Thyroid gland (tissue), 4 donors: ENCODE data around the gene PHF21B. TPM values are rescaled to one million over a fixed set of nuclear protein-coding genes. Genes with fewer than 3 reads are reported as not detected.

Experiments used
- DNase-seq, 2 donors: peaks; one replicate each; pipeline ENCODE4 v3.0.0-alpha.2; 2019
- H3K27ac ChIP-seq, 3 donors: fragments of 200-600 bp; sonication (generic); 1 replicate in 2 of 3; 2 replicates in 1 of 3; pipeline ENCODE4 v1.5.1; 2016 to 2019; ENCODE audit warnings: mild to moderate bottlenecking in 1 of 3, moderate library complexity in 1 of 3
- H3K27me3 ChIP-seq: fragments of 200-600 bp; sonication (generic); one replicate; pipeline ENCODE4 v1.5.1; 2019
- H3K36me3 ChIP-seq, 2 donors: fragments of 200-600 bp; sonication (generic); one replicate each; pipeline ENCODE4 v1.5.1; 2016 to 2019
- H3K4me1 ChIP-seq, 2 donors: fragments of 200-600 bp; sonication (generic); one replicate each; pipeline ENCODE4 v1.5.1; 2017 to 2019
- H3K4me3 ChIP-seq, 3 donors: fragments of 200-600 bp; sonication (generic); replicated peaks in 1 of 3; 1 replicate in 2 of 3; 2 replicates in 1 of 3; pipeline ENCODE4 v1.5.1; 2016; ENCODE audit warnings: mild to moderate bottlenecking in 1 of 3
- H3K9me3 ChIP-seq: fragments of 200-600 bp; sonication (generic); one replicate; pipeline ENCODE4 v1.5.1; 2017
- POLR2A ChIP-seq, 2 donors: fragments of 450-650 bp; IDR thresholded peaks; one replicate each; pipeline ENCODE4 v1.6.1; 2017; ENCODE audit warnings: antibody characterized with exemption in 2 of 2, mild to moderate bottlenecking in 2 of 2, moderate library complexity in 1 of 2
- WGBS, 2 donors: methylation state at CpG; one replicate each; pipeline ENCODE4 v1.1.5; 2017; 5-methylcytosine and 5-hydroxymethylcytosine counted together
- intact Hi-C: fragments of 100-400 bp; cut with DNase I; formaldehyde crosslinking; loops from one replicate; pipeline ENCODE4 v1.15.1; 2023
- total RNA-seq, 4 donors: library from RNA; depleted of rRNA; stranded (reverse); fragments of >200 nt; gene quantifications; one replicate each; pipeline ENCODE4 v1.2.3, GENCODE V29; 2016
- TF ChIP-seq, protein P1 (sequence below), 6 experiments: fragments of 200-600 bp in 3 of 6; fragments of 450-650 bp in 3 of 6; sonication (generic) in 3 of 6; IDR thresholded peaks; one replicate each; pipeline ENCODE4 v1.5.1; 2016 to 2019; ENCODE audit warnings: antibody characterized with exemption in 6 of 6, mild to moderate bottlenecking in 2 of 6, inconsistent platforms in 1 of 6, moderate library complexity in 1 of 6

PHF21B gene
- total RNA-seq, 4 donors from 2014 or later: 0.33 to 8.9 (median 2.2) TPM

DNA sequence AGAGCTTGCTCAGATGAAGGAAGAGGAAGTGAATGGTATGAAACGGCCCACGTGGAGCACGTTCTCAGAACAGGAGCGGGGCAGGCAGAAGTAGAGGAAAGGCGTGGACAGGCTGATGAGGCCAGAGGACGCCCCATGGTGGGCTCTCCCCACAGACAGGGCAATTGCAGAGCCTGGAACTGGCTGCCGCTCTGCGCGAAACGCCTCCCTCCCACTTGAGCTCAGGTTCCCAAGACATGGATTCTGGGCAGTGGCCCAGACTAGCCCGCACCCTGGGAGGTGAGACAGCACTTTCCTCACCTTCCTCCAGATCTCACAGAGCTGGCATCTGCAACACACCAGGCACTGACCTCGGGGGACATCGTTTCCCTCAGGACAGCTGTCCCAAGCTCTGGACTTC, 117.6 kb downstream of the PHF21B start:
- 87 to 89% methylated on average over 9 to 13 of the region's 13 CpGs for WGBS, 2 donors
- intact Hi-C loops: no loop called here

GRCh38 chr22:44891791-44892190, 118.0 kb downstream of the PHF21B start:
- intact Hi-C loops: no loop called here
- TF ChIP-seq, protein P1, sequence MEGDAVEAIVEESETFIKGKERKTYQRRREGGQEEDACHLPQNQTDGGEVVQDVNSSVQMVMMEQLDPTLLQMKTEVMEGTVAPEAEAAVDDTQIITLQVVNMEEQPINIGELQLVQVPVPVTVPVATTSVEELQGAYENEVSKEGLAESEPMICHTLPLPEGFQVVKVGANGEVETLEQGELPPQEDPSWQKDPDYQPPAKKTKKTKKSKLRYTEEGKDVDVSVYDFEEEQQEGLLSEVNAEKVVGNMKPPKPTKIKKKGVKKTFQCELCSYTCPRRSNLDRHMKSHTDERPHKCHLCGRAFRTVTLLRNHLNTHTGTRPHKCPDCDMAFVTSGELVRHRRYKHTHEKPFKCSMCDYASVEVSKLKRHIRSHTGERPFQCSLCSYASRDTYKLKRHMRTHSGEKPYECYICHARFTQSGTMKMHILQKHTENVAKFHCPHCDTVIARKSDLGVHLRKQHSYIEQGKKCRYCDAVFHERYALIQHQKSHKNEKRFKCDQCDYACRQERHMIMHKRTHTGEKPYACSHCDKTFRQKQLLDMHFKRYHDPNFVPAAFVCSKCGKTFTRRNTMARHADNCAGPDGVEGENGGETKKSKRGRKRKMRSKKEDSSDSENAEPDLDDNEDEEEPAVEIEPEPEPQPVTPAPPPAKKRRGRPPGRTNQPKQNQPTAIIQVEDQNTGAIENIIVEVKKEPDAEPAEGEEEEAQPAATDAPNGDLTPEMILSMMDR (IDR thresholded peaks at IDR 0.05): no peak
- no peak for TF ChIP-seq POLR2A (IDR thresholded peaks at IDR 0.05)
- Histone ChIP-seq H3K9me3 (no peaks in the 10 kb centered on the region), H3K27me3 (no peaks in the 10 kb centered on the region), H3K36me3 (no peaks in the 10 kb centered on the region), H3K27ac (no peak overlapping the region), H3K4me3 (no peak overlapping the region), H3K4me1 (no peaks in the 10 kb centered on the region)
- 88 to 90% methylated on average over 8 to 11 of the region's 11 CpGs for WGBS, 2 donors
- no peak for DNase-seq

More for the DNA sequence above, 117.6 kb downstream of the PHF21B start:
- TF ChIP-seq, protein P1 (IDR thresholded peaks at IDR 0.05): no peak
- no peak for TF ChIP-seq POLR2A (IDR thresholded peaks at IDR 0.05)
- no peak overlapping the region for H3K27ac ChIP-seq
- H3K27me3 ChIP-seq: no peaks in the 10 kb centered on the region
- DNase-seq: no peak
- no peaks in the 10 kb centered on the region for H3K9me3 ChIP-seq
- H3K36me3 ChIP-seq: no peaks in the 10 kb centered on the region
- no peak overlapping the region for H3K4me3 ChIP-seq
- no peaks in the 10 kb centered on the region for H3K4me1 ChIP-seq

GRCh38 chr22:44891293-44891747, 118.5 kb downstream of the PHF21B start:
- intact Hi-C loops: no loop called here
- no peak for DNase-seq
- Histone ChIP-seq H3K27me3 (no peaks in the 10 kb centered on the region), H3K36me3 (no peaks in the 10 kb centered on the region), H3K4me3 (no peak overlapping the region), H3K27ac (no peak overlapping the region), H3K9me3 (no peaks in the 10 kb centered on the region), H3K4me1 (no peaks in the 10 kb centered on the region)
- WGBS, 2 donors: 83 to 86% methylated on average over 8 to 11 of the region's 11 CpGs
- TF ChIP-seq POLR2A (IDR thresholded peaks at IDR 0.05): no peak

GRCh38 chr22:44890416-44891292, 119.2 kb downstream of the PHF21B start:
- Histone ChIP-seq H3K4me3 (no peak overlapping the region), H3K36me3 (no peaks in the 10 kb centered on the region), H3K9me3 (no peaks in the 10 kb centered on the region), H3K4me1 (no peaks in the 10 kb centered on the region), H3K27me3 (no peaks in the 10 kb centered on the region), H3K27ac (no peak overlapping the region)
- DNase-seq: no peak
- WGBS, 2 donors: 88 to 94% methylated on average over 16 to 17 of the region's 20 CpGs
- intact Hi-C loops: no loop called here
- no peak for TF ChIP-seq POLR2A (IDR thresholded peaks at IDR 0.05)
- TF ChIP-seq, protein P1 (IDR thresholded peaks at IDR 0.05): no peak

- Histone ChIP-seq H3K9me3 (no peaks in the 10 kb centered on the region), H3K27ac (no peak overlapping the region), H3K4me1 (no peaks in the 10 kb centered on the region), H3K27me3 (no peaks in the 10 kb centered on the region), H3K36me3 (no peaks in the 10 kb centered on the region), H3K4me3 (no peak overlapping the region)
- intact Hi-C loops: no loop called here
- 77 to 81% methylated on average over 6 to 14 of the region's 14 CpGs for WGBS, 2 donors
- no peak for DNase-seq
- no peak for TF ChIP-seq POLR2A (IDR thresholded peaks at IDR 0.05)
- TF ChIP-seq, protein P1 (IDR thresholded peaks at IDR 0.05): no peak
Measured at GRCh38 chr22:44889255-44889878, 120.4 kb downstream of the PHF21B start.
